HG03460 (cell line): Measurements from ENCODE around the gene CROCC.

Source experiments
- ATAC-seq: cut with Tn5 transposase; IDR thresholded peaks from one replicate; pipeline ENCODE4 v1.9.1; 2021; ENCODE audit not compliant: unreplicated experiment

The CROCC gene

DNA sequence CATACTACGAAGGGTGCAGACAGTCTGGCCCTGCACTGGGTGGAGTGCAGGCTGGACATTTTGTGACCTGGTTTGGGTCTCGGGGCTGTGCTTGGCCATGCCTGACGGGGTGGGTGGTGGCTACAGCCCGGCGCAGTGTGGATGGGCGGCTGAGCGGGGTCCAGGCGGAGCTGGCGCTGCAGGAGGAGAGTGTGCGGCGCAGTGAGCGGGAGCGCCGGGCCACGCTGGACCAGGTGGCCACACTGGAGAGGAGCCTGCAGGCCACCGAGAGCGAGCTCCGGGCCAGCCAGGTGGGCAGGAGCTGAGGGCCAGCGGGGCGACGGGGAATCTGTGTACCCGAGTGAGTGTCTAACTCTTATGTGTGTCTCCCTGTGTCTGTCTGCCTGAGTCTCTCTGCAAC is 44.6 kb downstream of the CROCC start:
- ATAC-seq: no peak

DNA sequence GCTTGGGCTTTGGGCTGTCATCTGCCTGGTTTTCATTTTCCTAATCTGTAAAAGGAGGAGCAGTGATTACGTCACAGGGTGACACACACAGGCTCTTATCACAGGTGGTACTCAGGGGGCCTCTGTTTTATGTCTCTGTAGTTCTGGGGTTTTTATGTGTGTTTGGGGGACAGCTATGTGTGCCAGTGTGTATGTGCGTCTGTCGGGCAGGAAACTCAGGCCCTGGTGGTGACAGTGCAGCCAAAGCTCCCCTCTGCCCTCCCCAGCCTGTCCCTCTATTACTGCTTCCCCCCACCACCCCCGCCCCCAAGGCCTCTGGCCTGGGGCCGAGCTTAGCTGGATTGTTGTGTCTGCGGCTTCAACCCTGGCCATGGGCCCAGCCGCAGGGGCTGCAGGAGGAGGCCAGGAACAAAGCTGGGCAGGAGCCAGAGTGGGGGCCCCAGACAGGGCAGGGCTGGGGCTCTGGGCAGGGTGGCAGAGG is 45.4 kb downstream of the CROCC start:
- no peak for ATAC-seq

DNA sequence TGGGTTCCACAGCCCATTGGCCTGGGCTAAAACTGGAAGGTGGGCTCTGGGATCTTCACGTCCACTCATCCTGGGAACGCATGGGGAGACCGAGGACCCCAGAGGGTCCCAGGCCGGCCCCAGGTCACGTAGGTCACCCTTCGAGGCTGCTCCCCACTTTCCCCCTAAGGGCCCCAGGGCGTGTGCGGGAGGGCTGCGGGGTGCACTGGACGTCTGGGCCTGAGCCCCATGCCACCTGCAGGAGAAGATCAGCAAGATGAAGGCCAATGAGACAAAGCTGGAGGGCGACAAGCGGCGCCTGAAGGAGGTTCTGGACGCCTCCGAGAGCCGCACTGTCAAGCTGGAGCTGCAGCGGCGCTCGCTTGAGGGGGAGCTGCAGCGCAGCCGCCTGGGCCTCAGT is 46.2 kb downstream of the CROCC start:
- no peak for ATAC-seq

DNA sequence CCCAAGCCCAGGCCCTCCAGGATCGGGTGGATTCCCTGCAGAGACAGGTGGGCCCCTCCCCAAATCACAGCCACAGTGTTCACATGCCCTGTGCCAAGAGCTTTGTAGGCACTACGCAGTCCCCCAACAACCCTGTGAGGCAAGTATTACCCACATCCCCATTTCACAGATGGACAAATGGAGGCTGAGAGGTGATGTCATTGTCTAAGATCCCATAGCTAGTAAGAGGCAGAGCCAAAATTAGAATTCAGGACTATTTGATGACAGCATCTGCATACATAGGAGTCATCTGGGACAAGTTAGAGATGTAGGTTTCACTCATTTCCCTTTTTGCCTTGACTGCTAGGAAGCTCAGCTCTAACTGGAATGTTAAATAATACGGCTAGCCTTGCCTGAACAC is 46.6 kb downstream of the CROCC start:
- no peak for ATAC-seq

DNA sequence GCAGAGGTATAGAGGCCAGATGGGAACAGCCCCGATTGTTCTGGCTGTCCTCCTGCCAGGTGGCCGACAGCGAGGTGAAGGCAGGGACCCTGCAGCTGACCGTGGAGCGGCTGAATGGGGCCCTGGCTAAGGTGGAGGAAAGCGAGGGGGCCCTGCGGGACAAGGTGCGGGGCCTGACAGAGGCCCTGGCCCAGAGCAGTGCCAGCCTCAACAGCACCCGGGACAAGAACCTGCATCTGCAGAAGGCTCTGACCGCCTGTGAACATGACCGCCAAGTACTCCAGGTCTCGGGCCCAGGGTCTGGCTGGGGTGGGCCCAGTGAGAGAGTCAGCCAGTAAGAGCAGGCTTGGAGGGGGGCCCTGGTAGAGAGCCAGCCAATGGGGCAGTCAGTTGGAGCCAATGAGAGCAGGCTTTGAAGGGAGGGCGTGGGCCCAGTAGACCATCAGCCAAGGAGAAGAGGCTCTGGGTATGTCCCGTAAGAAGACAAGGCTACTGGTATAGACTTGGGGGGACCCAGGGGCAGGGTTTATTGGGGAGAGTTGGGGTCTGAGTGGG is 47.4 kb downstream of the CROCC start:
- ATAC-seq: no peak

DNA sequence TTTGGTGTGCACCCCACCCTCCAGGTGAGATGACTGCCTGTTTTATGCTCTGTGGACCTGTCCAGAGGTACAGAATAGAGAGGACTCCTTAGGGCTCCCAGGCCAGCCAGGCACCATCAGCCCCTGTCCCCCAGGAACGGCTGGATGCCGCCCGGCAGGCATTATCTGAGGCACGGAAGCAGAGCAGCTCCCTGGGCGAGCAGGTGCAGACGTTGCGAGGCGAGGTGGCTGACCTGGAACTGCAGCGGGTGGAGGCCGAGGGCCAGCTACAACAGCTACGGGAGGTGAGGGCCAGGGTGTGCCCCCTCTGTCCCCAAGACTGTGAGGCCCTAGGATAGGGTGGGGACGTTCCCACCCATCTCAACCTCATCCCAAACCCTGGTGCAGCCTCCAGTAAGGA is 47.9 kb downstream of the CROCC start:
- ATAC-seq: no peak

DNA sequence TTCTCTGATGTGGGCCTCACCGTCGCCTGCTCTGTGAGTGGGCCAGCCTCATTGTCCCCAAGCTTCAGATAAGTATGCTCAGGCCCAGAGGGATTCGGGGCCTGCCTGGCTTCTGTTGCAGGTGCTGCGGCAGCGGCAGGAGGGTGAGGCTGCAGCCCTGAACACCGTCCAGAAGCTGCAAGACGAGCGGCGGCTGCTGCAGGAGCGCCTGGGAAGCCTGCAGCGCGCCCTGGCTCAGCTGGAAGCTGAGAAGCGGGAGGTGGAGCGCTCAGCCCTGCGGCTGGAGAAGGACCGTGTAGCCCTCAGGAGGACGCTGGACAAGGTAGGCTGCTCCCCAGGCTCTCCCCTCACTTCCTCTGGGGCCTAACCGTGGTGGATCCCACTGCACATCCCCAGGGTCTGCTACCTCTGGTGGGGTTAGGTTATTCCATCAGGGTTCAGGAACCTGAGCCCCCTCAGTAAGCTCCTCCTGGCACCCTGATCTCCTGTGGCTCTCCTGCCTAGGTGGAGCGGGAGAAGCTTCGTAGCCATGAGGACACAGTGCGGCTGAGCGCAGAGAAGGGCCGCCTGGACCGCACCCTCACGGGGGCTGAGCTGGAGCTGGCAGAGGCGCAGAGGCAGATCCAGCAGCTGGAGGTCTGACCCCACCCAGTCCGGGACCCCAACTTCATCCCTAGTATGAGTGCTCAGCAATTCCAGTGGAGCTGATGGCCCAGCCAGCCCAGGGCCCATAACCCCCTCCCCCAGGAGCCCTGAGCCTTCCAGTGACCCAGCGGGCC is 48.6 kb downstream of the CROCC start:
- no peak for ATAC-seq

DNA sequence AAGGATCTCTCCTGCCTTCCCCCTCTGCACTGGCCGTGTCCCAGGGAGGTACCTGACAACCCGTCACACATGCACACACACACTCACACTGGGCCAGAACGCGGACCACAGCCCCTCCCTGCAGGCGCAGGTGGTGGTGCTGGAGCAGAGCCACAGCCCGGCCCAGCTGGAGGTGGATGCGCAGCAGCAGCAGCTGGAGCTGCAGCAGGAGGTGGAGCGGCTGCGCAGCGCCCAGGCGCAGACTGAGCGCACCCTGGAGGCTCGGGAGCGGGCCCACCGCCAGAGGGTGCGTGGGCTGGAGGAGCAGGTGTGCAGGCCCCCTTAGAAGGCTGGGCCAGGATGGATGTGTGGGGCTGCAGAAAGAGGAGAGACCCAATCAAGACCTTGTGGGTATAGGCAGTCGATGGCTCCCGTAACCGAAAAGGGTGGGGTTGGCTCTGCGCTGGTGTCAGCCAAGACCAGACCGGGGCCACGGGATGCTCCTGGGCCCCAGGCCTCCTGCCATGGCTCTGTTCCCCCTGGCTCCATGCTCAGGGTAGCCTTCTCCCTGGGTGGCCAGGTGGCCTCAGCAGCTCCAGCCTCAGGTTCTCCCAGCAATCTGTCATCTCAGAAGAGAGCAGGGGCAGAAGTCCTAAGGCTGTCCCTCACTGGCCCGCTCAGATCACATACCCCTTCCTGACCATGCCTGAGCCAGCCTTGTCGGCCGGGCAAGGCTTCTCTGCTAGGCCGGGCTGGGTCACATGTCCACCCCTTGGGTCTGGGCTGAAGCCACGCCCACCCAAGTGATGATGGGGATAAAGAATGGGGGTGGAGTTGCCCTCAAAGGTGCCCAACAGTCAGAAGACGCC is 49.8 kb downstream of the CROCC start:
- ATAC-seq: no peak

DNA sequence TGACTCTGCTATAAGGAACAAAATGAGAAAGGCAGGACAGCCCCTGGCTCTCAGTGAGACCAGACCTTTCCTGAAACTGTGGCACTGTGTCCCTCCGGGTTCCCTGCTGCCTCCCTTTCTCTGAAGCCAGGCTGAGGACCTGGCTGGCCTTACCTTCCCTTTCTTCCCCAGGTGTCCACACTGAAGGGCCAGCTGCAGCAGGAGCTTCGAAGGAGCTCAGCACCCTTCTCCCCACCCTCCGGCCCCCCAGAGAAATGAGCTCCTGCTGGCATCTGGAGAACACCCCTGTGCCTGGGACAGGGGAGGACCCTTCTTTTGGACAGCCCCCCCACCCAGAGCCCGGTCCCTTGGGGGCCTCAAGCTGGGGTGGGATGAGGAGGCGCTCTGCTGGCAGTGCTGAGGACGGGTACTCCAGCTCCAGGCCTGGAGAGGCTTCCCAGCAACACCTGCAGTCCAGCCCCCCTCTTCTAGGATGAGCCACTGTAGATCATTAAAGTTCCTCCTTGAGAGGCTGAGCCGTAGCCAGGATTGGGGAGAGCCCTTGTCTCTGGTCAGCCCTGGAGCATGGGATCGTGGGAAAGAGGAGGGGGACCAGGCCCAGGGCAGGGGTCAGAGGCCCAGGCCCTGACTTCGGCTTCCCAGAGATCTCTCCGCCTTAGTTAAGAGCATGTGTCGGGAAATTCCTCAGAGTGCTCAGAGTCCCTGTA is 50.6 kb downstream of the CROCC start:
- no peak for ATAC-seq

DNA sequence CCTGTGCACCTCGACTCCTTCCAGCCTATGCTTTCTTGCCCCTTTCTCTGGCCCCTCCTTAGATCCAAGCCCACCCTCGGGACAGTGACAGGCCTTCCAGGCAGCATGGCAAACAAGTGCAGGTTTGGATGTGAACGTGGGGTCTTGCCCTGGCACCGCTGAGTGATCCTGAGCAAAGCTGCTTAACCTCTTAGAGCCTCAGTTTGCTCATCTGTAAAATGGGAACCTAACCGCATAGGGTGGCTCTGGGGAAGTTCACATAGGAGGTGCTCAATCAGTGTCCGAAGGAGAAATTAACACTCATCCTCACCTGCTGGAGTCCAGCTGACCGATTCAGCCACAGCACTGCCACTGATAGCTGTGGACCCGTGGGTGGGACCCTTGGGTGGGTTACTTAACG is 51.5 kb downstream of the CROCC start:
- no peak for ATAC-seq

DNA sequence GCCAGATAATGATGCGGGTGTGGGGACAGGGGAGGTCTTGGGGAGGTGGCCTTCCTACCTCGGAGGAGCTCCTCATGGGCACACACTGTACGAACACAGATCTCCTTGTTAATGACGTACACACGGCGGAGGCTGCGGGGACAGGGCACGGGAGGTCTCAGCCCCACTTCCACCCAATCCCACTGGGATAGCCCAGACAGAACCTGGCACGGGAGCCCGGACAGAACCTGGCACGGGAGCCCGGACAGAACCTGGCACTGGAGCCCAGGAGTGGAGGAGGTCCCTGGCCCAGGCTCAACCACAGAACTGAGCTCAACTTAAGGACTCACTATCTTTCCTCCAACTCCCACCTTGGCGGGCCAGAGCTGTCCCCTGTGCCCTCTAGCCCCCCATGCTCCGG is 53.5 kb downstream of the CROCC start:
- ATAC-seq: no peak

DNA sequence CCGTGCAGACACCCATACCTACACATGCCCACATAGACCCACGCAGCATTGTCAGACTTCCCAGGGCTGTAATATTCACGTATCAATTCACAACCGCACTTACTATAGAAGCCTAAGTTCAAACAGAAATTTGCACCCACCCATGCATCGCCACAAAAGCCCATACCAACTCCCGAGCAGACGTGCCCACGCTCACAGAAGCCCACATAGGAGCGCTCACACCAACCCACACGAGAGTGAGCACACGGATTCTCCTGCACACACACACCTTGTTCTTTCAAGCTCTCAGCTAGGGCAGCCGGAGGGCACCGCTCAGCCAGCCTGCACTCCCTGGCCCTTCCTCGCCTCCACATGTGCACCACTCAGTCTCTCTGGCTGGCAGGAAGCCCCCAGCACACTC is 54.1 kb downstream of the CROCC start:
- no peak for ATAC-seq

DNA sequence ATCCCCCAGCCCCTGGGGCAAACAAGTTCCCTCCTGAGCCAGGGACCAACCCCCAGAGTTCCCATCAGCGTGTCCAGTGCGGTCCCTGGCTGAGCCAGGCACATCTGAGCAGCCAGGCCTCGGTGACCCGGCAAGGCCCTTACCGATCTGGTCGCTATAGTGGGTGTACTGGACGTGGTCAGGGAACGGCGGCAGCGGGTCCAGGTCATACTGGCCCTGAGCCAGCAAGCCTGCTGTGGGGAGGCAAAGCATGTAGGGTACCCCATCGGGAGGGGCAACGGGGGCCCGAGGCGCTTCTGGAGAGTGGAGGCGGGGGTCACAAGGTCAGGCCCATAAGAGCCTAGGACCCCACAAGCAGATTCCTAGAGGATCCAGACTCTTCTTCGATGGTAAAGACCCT is 55.2 kb downstream of the CROCC start:
- ATAC-seq: no peak

DNA sequence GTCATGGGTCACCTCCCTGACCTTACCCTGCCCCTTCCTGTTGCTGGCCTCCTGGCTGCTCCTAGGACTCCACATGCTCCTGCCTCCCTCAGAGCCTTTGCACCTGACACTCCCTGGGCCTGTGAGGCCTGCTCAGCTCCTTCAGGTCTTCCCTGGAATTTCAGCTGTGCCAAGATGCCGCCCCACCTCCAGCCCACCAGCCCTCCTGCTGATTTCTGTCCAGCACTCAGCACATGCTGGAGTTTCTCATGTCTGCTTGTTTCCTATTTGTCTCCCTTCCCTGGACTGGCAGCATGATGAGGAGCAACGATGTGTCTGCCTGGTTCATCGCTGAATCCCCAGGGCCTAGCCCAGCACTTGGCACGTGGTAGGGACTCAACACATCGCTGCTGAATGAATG is 55.6 kb downstream of the CROCC start:
- no peak for ATAC-seq

DNA sequence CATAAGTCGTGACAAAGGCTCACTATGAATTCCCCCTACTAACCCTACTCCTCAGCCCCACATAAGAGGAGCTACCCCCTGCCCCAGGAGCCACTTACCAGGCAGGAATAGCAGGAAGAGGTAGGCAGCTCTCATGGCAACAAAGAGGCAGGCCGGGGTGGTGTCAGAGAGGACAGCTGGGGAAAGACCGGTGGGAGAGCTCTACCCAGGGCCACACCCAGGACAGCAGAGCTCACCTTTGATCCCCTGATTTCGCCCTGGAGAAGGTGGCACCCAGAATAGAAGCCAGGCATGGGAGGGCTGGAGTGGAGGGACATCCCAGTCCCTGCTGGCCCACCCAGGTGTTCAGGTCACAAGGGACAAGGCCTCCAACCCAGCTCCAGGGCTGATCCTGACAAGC is 56.4 kb downstream of the CROCC start:
- ATAC-seq: no peak

DNA sequence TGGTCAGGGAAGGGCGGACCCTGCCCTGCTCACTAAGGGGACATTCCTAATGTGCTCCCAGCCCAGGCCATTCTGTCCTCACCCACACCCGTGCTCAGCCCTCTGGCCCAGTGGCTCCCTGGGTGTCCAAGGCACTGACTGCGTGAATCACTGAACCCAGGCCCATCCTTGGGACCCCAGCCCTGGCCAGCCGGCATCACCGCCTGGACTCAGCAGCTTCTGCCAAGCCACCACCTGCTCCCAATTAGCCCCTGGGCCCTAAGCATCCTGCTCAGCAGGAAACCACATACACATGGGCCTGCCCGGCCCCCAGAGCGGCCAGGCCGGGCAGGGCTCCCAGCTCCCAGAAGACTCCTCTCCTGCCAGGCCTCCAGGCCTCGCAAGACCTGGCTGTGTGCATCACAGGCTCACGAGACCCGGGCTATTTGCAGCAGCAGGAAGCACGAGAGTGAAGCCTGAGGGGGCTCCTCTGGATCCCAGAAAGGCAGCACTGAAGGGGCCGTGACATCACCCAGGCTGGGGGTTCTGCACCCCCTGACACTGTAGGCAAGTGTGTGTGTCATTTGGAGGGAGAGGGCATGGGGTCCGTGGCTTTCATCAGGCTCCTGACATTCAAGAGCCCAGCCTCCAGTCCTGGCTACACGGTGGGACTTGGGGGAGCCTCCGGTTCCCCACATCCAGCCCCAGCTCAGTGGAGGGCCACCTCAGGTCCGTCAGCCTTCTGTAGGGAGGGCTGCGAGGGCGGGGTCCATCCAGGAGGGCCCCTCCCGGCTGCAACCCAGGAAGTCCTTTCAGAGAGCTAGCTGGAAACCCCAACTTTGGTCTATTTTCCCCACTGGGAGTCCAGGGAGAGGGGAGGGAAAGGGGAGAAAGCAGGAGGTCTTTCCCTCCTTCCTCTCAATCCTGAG is 57.1 kb downstream of the CROCC start:
- ATAC-seq: no peak

DNA sequence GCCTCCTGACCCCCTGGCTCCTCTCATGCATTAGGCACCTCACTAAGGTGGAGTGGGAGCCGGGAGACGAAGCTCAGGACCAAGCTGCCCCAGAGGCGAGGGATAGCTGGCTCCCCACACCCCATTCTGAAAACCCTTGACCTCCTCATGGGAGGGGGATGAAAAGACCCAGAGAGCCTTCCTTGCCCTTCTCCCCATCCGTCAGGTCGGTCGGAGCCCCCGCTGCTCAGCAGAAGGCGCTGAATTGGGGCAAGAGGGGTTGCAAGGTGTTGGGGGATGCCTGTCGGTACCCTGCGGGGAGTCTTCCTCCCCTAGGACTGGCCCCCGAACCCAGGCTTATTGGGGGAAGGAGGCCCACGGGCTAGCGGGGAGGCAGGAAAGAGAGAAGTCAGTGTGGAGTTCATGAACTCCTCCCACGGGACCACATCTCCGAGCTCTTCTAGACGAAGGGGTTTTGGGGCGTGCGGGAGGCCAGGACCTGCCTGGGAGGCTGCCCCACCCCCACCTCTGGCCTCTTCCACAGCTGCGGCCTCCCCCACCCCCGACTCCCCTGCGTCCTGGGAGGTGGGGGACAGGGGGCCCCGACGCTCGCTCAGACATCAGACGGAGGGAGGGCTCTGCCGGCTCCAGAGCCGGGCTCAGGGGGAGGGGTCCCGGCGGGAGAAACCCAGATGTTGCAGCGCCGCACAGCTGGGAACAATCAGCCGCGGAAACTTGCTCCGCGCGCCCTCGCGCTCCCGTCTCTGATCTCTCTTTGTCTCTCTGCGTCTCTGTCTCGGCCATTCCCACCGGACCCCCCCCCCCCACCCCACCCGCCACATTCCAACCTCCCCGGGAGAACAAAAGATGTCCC is 58.0 kb downstream of the CROCC start:
- no peak for ATAC-seq

DNA sequence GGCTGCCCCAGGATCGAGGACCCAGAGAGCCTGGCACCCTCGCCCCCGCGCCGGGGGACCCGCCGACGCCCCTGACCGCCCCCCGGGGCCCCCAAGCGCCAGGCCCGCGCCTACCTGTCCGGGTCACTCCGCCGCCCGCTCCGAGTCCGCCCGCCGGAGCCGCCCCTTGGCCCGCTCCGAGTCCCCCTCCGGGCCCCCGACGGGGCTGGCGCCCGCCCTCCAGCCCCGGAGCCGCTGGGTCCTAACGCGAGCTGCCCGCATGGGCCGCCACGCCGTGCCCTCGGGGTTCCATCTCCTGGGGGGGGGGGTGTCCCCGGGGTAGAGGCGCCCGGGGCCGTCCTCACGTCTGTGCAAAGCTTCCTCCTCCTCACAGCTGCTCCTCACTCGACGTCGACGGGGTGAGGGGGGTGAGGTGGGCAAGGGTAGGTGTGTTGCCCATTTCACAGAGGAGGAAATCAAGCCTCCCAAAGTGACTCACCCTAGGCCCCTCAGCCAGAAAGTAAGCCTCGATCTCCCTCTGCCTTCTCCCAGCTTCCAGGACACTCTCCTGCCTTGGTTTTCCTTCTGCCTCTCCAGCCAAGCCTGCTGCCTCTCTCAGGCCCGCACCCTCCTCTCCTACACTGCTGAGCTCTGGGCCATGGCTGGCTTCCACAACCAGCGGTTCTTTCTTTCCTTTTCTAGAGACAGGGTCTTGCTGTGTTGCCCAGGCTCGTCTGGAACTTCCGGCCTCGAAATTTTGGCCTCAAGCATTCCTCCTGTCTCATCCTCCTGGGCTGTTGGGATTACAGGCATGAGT is 58.9 kb downstream of the CROCC start, which contains the start of gene MFAP2:
Gene MFAP2, minus strand, starts transcription at position 148 of the 796 bp plus-strand sequence. CDS start 2,347 bp downstream, outside the sequence.
- ATAC-seq: no peak
